ENCODE measurements around the gene ICOS. TPM values are rescaled to one million over a fixed set of nuclear protein-coding genes. Genes with fewer than 3 reads are reported as not detected.

The ICOS gene
- total and polyA plus RNA-seq, 2 of the 8 experiments (the other 6 are each of a cell fraction or from before 2014, with no cell fraction given) = not detected

- TF ChIP-seq CHD7 (IDR thresholded peaks at IDR 0.05; ENCODE audit: insufficient replicate concordance, low read length) = no peak
- TF ChIP-seq MAX (IDR thresholded peaks at IDR 0.05) = no peak
- TF ChIP-seq NRF1 (IDR thresholded peaks at IDR 0.05; ENCODE audit: low read depth, low read length) = no peak
- no peak for TF ChIP-seq ATF2 (IDR thresholded peaks at IDR 0.05; ENCODE audit: low read length)
- no peak for TF ChIP-seq SUZ12 (IDR thresholded peaks at IDR 0.05; ENCODE audit: low read length)
- no peak for TF ChIP-seq CHD2 (IDR thresholded peaks at IDR 0.05; ENCODE audit: low read length)
- no peak for TF ChIP-seq CBX5 (IDR thresholded peaks at IDR 0.05; ENCODE audit: low read depth, low read length)
- no peak for TF ChIP-seq SP1 (IDR thresholded peaks at IDR 0.05; ENCODE audit: low read depth, low read length)
These were observed 28.3 kb upstream of the ICOS start (continued) for GRCh38 chr2:203908066-203908796.

Data from H1 (cell line).